Measurements from ENCODE around the gene LYSMD4.

- TF ChIP-seq CTCF (IDR thresholded peaks at IDR 0.05) (no peak), POLR2A (IDR thresholded peaks at IDR 0.05) (no peak), POLR2AphosphoS5 (IDR thresholded peaks at IDR 0.05) (no peak)
These were observed 6.9 kb downstream of the LYSMD4 start for GRCh38 chr15:99726333-99726732.

Measured in upper lobe of left lung (tissue), 4 donors.